Erythroblast (primary cell): ENCODE measurements around the gene LILRB2.

ENCODE experiments used
- GATA1 ChIP-seq: IDR thresholded peaks from 2 replicates; pipeline ENCODE4 v1.6.1; 2011; ENCODE audit warnings: low read depth, mild to moderate bottlenecking, control low read depth, low read length, moderate library complexity
- POLR2A ChIP-seq: IDR thresholded peaks from 2 replicates; pipeline ENCODE4 v1.6.1; 2011; ENCODE audit warnings: mild to moderate bottlenecking, low read length

GRCh38 chr19:54266133-54266532 is 14.8 kb downstream of the LILRB2 start:
- no peak for TF ChIP-seq POLR2A
- TF ChIP-seq GATA1 = no peak
